ENCODE measurements around the gene EIF5. TPM values are rescaled to one million over a fixed set of nuclear protein-coding genes. Genes with fewer than 3 reads are reported as not detected.
A peak's percentile ranks its signal among the peaks of the same experiment; 100 is the strongest.

Gene EIF5
- total RNA-seq, 1 experiment from 2014 or later = 133 TPM

DNA sequence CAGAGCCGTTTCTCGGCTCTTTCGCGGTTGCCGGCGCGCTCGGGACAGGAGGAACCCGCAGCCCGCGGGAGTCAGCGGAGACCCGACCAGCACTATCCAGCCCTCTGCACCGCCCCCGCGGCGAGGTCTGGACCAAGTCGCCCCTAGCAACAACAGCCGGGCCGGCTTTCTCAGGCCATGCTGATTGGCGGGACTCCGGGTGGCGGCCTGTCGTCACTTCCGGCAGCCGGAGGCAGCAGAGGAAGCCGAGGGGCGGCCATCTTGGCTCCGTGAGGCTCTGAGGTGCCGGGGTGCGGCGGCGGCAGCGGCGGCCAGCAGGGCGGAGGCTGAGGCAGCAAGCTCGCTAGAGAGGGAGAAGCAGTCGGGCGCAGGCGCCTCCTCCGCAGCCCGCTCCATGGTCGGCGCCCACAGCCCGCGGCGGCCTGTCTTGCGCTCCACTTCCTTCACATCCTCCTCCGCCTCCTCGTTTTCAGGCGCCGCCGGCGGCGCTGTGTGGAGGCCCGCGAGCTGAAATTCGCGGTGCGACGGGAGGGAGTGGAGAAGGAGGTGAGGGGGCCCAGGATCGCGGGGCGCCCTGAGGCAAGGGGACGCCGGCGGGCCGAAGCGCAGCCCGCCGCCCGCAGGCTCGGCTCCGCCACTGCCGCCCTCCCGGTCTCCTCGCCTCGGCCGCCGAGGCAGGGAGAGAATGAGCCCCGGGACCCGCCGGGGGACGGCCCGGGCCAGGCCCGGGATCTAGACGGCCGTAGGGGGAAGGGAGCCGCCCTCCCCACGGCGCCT lies 51.3 kb downstream of the EIF5 start, which contains the start of gene MARK3:
TSS of gene MARK3 (plus strand) at position 264 of the 777 bp plus-strand sequence. CDS start 615 bp downstream, outside the sequence.
- peak; percentile 91 for DNase-seq (ENCODE audit: low read depth)
- in situ Hi-C loops (cut with HindIII; ENCODE audit: low pct_unique_long_range_greater_than_20kb, low sequenced_read_pairs) = no loop called here

DNA sequence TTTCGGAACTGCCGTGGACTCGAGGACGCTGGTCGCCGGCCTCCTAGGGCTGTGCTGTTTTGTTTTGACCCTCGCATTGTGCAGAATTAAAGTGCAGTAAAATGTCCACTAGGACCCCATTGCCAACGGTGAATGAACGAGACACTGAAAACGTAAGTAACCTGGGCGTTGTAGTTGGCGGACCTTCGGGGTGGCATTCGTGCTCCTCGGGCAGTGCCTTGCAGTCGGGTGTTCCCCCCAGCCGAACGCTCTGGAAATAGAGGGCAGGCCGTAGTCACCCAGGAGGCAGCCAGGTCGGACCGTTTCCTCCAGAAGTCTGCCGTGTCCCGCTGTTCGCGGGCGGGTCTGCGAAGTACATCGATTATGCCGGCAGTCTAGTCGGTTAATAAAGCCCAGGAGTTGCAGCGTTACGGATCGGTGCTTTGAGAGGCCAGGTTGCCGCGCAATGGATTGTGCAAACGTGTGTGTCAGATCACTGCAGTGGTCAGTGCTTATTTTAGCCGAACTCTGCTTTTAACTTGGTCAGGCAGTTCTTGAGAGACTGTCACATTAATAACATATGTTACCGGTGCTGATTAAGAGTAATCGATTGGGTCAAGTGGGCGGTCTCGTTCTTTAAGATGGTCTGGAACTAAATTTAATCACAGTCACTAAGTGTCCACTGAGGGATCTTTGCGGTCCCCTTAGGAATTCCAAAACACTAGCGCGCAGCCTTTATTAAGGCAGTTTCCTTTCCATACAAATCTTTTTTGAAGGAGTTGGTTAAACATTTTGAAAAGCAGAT lies 52.1 kb downstream of the EIF5 start:
- peak; percentile 35 for DNase-seq (ENCODE audit: low read depth)
- in situ Hi-C loops (cut with HindIII; ENCODE audit: low pct_unique_long_range_greater_than_20kb, low sequenced_read_pairs) = no loop called here

DNA sequence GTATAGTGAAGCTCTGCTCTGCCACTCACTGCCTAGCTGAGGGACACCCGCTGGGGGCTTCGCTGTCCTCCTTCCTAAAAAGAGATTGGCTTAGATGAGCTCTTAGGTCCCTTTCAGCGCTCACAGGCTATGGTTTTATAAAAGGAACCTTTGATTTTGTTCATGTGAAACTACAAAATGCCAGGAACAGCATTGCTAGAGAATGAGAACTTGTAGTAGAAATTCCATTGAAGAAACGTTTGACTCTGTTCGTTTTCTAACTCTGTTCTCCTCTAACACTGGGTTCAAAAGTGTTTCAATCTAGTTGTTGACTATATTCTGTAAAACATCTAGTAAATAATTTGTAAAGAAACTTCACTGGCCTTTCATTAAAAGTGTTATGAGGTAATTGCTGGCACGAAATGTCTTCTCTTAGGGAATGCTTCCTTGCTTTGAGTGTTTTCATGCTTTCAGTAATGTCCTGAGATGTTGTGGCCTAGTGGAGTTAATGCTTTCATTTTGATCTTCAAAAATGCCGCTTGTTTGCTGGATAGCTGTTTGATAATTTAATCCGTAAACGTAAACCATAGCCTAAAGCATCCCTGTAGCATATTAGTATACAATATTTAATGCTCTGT lies 52.8 kb downstream of the EIF5 start:
- in situ Hi-C loops (cut with HindIII; ENCODE audit: low pct_unique_long_range_greater_than_20kb, low sequenced_read_pairs) = no loop called here
- no peak for DNase-seq (ENCODE audit: low read depth)

DNA sequence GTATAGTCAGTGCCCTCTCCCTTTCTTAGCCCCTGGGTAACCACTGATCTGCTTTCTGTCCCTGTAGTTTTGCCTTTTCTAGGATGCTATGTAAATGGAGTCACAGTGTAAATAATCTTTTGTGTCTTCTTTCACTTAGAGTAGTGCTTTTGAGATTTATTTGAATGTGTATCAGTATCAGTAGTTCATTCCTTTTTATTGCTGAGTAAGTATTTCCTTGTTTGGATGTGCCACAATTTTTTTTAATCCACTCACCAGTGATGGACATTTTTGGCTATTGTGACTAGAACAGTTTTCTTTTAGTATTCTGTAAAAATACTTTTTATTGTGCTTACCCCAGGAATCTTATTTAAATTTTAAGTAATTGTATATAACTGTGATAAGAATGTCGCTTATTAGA lies 54.6 kb downstream of the EIF5 start:
- DNase-seq (ENCODE audit: low read depth) = no peak
- in situ Hi-C loops (cut with HindIII; ENCODE audit: low pct_unique_long_range_greater_than_20kb, low sequenced_read_pairs) = no loop called here

DNA sequence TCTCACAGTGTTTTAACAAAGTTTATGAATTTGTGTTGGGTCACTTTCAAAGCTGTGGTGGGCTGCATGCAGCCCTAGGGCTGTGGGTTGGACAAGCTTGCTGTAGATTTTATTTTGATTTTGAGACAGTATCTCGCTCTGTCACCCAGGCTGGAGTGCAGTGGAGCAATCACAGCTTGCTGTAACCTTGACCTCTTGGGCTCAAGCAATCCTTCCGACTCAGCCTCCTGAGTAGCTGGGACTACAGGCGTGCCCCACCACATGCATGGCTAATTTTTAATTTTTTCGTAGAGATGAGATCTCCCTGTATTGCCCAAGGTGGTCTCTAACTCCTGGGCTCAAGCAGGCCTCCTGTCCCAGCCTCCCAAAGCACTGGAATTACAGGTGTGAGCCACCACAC lies 56.6 kb downstream of the EIF5 start:
- in situ Hi-C loops (cut with HindIII; ENCODE audit: low pct_unique_long_range_greater_than_20kb, low sequenced_read_pairs) = no loop called here
- no peak for DNase-seq (ENCODE audit: low read depth)

DNA sequence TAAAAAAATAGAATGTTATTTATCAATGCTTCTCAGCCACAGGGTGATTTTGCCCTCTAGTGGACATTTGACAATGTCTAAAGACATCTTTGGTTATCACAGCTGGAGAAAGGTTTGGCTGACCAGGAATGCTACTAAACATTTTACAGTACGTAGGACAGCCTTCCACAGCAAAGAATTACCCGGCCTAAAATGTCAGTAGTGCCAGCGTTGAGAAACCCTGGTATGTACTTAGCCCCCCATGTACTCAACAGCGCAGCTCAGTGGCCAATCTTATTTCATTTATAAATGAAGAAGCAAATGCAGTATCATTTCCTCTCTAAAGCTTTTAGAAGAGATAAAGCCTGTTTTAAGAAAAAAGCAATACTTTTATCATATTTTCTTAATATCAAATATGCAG lies 57.0 kb downstream of the EIF5 start:
- DNase-seq (ENCODE audit: low read depth) = peak; percentile 33
- in situ Hi-C loops (cut with HindIII; ENCODE audit: low pct_unique_long_range_greater_than_20kb, low sequenced_read_pairs) = no loop called here

DNA sequence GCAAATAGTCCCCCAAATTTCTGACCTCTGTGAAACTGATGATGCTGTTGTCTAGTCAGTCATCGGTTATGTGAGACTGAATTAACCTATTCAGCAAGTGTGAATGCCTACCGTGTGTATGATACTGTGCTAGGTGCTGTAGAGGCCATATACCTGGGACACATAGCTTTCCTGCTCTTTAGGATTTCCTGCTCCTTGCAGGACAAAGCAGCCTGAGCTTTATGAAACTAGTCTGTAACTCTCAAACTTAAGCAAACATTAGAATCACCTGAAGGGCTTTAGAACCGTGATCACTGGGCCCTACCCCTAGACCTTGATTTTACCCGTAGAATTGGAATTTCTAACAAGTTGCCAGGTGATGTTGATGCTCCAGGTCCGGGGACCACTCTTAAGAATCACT lies 58.1 kb downstream of the EIF5 start:
- in situ Hi-C loops (cut with HindIII; ENCODE audit: low pct_unique_long_range_greater_than_20kb, low sequenced_read_pairs) = no loop called here
- DNase-seq (ENCODE audit: low read depth) = no peak

DNA sequence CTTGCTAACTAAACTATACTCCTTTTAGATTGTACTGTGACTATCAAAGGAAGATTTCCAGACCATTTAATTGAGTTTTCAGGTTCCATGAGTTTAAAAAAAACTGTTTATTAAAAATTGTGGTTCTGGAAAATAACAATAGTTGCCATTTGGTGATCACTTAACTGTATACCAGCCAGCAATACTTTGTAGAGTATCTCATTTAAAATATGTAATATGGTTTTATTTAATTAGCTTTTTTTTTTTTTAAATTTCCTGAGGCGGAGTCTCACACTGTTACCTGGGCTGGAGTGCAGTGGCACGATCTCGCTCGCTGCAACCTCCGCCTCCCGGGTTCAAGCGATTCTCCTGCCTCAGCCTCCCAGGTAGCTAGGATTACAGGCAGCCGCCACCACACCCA lies 58.5 kb downstream of the EIF5 start:
- in situ Hi-C loops (cut with HindIII; ENCODE audit: low pct_unique_long_range_greater_than_20kb, low sequenced_read_pairs) = no loop called here
- DNase-seq (ENCODE audit: low read depth) = no peak

DNA sequence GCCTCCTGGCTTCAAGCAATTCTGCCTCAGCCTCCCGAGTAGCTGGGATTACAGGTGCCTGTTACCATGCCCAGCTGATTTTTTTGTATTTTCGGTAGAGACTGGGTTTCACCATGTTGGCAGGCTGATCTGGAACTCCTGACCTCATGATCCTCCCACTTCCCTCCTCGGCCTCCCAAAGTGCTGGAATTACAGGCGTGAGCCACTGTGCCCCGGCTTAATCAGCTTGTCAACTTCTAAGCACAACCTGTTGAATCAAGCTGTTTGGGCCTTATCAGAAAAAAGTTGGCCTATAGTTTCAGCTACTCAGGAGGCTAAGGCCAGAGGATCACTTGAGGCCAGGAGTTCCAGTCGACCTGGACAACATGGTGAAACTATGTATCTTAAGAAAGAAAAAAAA lies 59.0 kb downstream of the EIF5 start:
- in situ Hi-C loops (cut with HindIII; ENCODE audit: low pct_unique_long_range_greater_than_20kb, low sequenced_read_pairs) = no loop called here
- DNase-seq (ENCODE audit: low read depth) = no peak

DNA sequence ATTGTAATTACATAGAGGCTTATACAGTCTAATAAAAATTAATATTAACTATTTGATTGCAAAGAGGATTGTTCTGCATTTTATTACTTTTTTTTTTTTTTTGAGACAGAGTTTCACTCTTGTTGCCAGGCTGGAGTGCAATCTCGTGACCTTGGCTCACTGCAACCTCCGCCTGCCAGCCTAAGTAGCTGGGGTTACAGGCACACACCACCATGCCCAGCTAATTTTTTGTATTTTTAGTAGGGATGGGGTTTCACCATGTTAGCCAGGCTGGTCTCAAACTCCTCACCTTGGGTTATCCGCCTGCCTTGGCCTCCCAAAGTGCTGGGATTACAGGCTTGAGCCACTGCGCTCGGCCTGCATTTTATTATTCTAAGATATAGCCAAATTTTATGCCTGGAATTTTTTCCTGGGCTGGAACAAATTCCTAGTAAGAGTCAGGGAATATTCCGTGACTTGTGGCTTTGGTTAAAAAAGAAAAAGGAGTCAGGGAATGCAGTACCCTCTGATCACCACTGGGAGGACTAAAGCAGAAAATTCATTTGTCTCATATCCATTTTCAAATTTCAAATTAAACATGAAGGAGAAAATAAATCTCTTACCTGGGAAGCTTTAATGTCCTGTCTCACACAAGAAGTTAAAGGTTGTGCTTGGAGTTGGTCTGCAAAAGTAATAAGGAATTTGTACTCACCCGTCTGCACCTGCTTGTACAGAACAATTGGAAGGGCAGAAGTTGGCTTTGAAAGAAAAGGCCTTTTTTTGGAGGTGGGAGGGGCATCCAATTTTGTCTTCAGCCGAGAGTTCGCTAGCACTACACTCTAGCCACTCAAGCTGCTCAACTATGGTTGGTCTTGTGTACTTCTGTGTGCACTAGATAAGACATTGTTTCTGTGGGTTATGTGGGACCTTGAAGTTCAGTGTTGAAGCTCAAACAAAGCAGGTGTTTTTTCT lies 59.9 kb downstream of the EIF5 start:
- in situ Hi-C loops (cut with HindIII; ENCODE audit: low pct_unique_long_range_greater_than_20kb, low sequenced_read_pairs) = no loop called here
- no peak for DNase-seq (ENCODE audit: low read depth)

Other genes starting within 250 kb of the EIF5 start
- gene EXOC3L4, start 239.5 kb upstream of the EIF5 start, total RNA-seq (2014; rRNA removed; shearing (Covaris generic); ENCODE audit: low replicate concordance) = 0.98 TPM in 1 of 2 replicates, not detected in the other
- 124 and 157 TPM in 2 replicates for gene TNFAIP2, start 210.8 kb upstream of the EIF5 start, total RNA-seq (2014; rRNA removed; shearing (Covaris generic); ENCODE audit: low replicate concordance)
- gene MARK3, start 51.2 kb downstream of the EIF5 start, total RNA-seq (2014; rRNA removed; shearing (Covaris generic); ENCODE audit: low replicate concordance) = 17.7 and 17.8 TPM in 2 replicates
- 14.8 and 25.2 TPM in 2 replicates for gene CKB, start 188.6 kb downstream of the EIF5 start, total RNA-seq (2014; rRNA removed; shearing (Covaris generic); ENCODE audit: low replicate concordance)
- 14.4 and 25.3 TPM in 2 replicates for gene TRMT61A, start 195.0 kb downstream of the EIF5 start, total RNA-seq (2014; rRNA removed; shearing (Covaris generic); ENCODE audit: low replicate concordance)
- 2.6 and 4.4 TPM in 2 replicates for gene BAG5, start 228.4 kb downstream of the EIF5 start, total RNA-seq (2014; rRNA removed; shearing (Covaris generic); ENCODE audit: low replicate concordance)
- 42.8 and 55.6 TPM in 2 replicates for gene COA8, start 228.7 kb downstream of the EIF5 start, total RNA-seq (2014; rRNA removed; shearing (Covaris generic); ENCODE audit: low replicate concordance)